GM12878 (cell line): ENCODE data around the gene HEATR1. TPM values are rescaled to one million over a fixed set of nuclear protein-coding genes. Genes with fewer than 3 reads are reported as not detected.

Experiments used
- ATAC-seq: fragments of 200-7000 bp; cut with Tn5 transposase; 3 replicates; pipeline ENCODE4 v1.9.1; 2020; ENCODE audit warnings: mild to moderate bottlenecking, moderate library complexity
- BruUV-seq: library from RNA; stranded (reverse); fragments of 400-500 nt; replicated peaks from 2 replicates; lab custom pipeline; 2021; lab: Mats Ljungman, UMichigan
- CTCF ChIA-PET: fragments of 300-600 bp; sonication (Branson Sonifier 250); formaldehyde crosslinking; extraction: SDS; loops from one replicate; lab custom pipeline; 2021; ENCODE audit warnings: inconsistent platforms; lab: Yijun Ruan, JAX
- POLR2A ChIA-PET: fragments of 350-600 bp; formaldehyde crosslinking; extraction: SDS; loops from one replicate; lab custom pipeline; 2021; ENCODE audit warnings: inconsistent platforms; lab: Charles Lee
- RAD21 ChIA-PET: fragments of 300-600 bp; sonication (Branson Sonifier 250); formaldehyde crosslinking; loops from one replicate; lab custom pipeline; 2023; ENCODE audit warnings: antibody characterized with exemption; ENCODE audit not compliant: unreplicated experiment; lab: Charles Lee
- SMC1A ChIA-PET: fragments of 300-600 bp; sonication (Branson Sonifier 250); formaldehyde crosslinking; loops from one replicate; lab custom pipeline; 2023; ENCODE audit not compliant: unreplicated experiment, uncharacterized antibody; lab: Charles Lee
- DNase-seq: peaks from one replicate; pipeline ENCODE4 v3.0.0-alpha.2; 2011; ENCODE audit warnings: low read depth, low spot score
- FAIRE-seq: peaks from 3 replicates; lab custom pipeline; 2011; peaks lifted over from hg19 to GRCh38; lab: Jason Lieb, UNC
- H2AFZ ChIP-seq: 2 replicates; pipeline ENCODE4 v1.6.0; 2011; ENCODE audit warnings: low read depth, low read length, control low read depth; ENCODE audit not compliant: control insufficient read depth
- H3K27ac ChIP-seq: 2 replicates; pipeline ENCODE4 v1.5.1; 2011; ENCODE audit warnings: control low read depth; ENCODE audit not compliant: control insufficient read depth, insufficient read depth
- H3K27me3 ChIP-seq, 2 experiments: replicated peaks in 1 of 2; 2 replicates each; pipeline versions ENCODE4 v1.6.0 to v1.6.1; 2011; ENCODE audit warnings: low read length in 1 of 2; ENCODE audit not compliant: control insufficient read depth in 2 of 2, insufficient read depth in 2 of 2
- H3K36me3 ChIP-seq, 2 experiments: 2 replicates each; pipeline ENCODE4 v1.5.1; 2011; ENCODE audit warnings: low read length in 1 of 2; ENCODE audit not compliant: control insufficient read depth in 2 of 2, insufficient read depth in 2 of 2
- H3K4me1 ChIP-seq: 2 replicates; pipeline ENCODE4 v1.6.1; 2011; ENCODE audit warnings: mild to moderate bottlenecking, low read length, moderate library complexity, mixed read lengths; ENCODE audit not compliant: control insufficient read depth, insufficient read depth
- H3K4me2 ChIP-seq: 2 replicates; pipeline ENCODE4 v1.6.0; 2011; ENCODE audit warnings: control low read depth; ENCODE audit not compliant: control insufficient read depth, insufficient read depth
- H3K4me3 ChIP-seq: fragments of 200-600 bp; sonication (generic); 2 replicates; pipeline ENCODE4 v1.5.1; 2016
- H3K79me2 ChIP-seq: 2 replicates; pipeline ENCODE4 v1.6.0; 2011; ENCODE audit warnings: low read length; ENCODE audit not compliant: control insufficient read depth, insufficient read depth
- H3K9ac ChIP-seq: 2 replicates; pipeline ENCODE4 v1.8.0; 2011; ENCODE audit warnings: low read length, control low read depth, mixed read lengths; ENCODE audit not compliant: control insufficient read depth, insufficient read depth
- H3K9me3 ChIP-seq: replicated peaks from 3 replicates; pipeline ENCODE4 v1.5.1; 2011; ENCODE audit warnings: mild to moderate bottlenecking, low read length; ENCODE audit not compliant: control insufficient read depth, insufficient read depth
- H4K20me1 ChIP-seq: 2 replicates; pipeline ENCODE4 v1.6.0; 2011; ENCODE audit not compliant: control insufficient read depth, insufficient read depth
- CBX5 ChIP-seq: sonication (generic); IDR thresholded peaks from 2 replicates; pipeline ENCODE4 v1.6.1; 2016; ENCODE audit warnings: low read depth, moderate library complexity, mild to moderate bottlenecking, inconsistent platforms
- JUNB ChIP-seq: IDR thresholded peaks from 2 replicates; pipeline ENCODE4 v1.6.1; 2016; ENCODE audit warnings: antibody characterized with exemption, mild to moderate bottlenecking
- JUND ChIP-seq: IDR thresholded peaks from 2 replicates; pipeline ENCODE4 v1.6.1; 2012; ENCODE audit warnings: low read depth, mild to moderate bottlenecking, low read length, improper control_type of control experiment, moderate library complexity
- KAT2A ChIP-seq: conservative IDR thresholded peaks from 2 replicates; pipeline ENCODE4 v1.6.1; 2011; ENCODE audit warnings: low read depth, low read length; ENCODE audit not compliant: control insufficient read depth
- MEF2B ChIP-seq: fragments of 450-650 bp; IDR thresholded peaks from 2 replicates; pipeline ENCODE4 v1.6.1; 2018; ENCODE audit warnings: mild to moderate bottlenecking, moderate library complexity; ENCODE audit not compliant: partially characterized antibody, poor library complexity, severe bottlenecking
- MTA2 ChIP-seq: fragments of 450-650 bp; IDR thresholded peaks from 2 replicates; pipeline ENCODE4 v1.6.1; 2016; ENCODE audit warnings: low read depth, mild to moderate bottlenecking, moderate library complexity
- SIX5 ChIP-seq: IDR thresholded peaks from 2 replicates; pipeline ENCODE4 v1.6.1; 2011; ENCODE audit warnings: mild to moderate bottlenecking, low read depth, low read length, moderate library complexity; ENCODE audit not compliant: severe bottlenecking
- STAT3 ChIP-seq: IDR thresholded peaks from 2 replicates; pipeline ENCODE4 v1.6.1; 2011; ENCODE audit warnings: low read depth, low read length, improper control_type of control experiment
- TARDBP ChIP-seq: IDR thresholded peaks from 2 replicates; pipeline ENCODE4 v1.6.1; 2016; ENCODE audit warnings: borderline replicate concordance
- in situ Hi-C: fragments of 300-500 bp; cut with MboI; formaldehyde crosslinking; loops from 9 replicates; pipeline ENCODE4 v1.14.3; 2018; ENCODE audit warnings: mixed read lengths
- intact Hi-C: fragments of 100-400 bp; cut with micrococcal nuclease; formaldehyde crosslinking; loops from one replicate; pipeline ENCODE4 v1.14.2; 2022; ENCODE audit not compliant: unreplicated experiment
- polyA plus RNA-seq, 11 experiments: library from polyadenylated mRNA; depleted of rRNA in 4 of 11; unstranded in 6 of 11; stranded (reverse) in 5 of 11; fragments of >200 nt; fragmentation: Nextera tagmentation in 4 of 11; fragmentation: Illumina TruSeq in 1 of 11; extraction: Ambion mirVana in 4 of 11; extraction: Trizol in 1 of 11; gene quantifications; 1 replicate in 1 of 11; 2 replicates in 10 of 11; pipeline versions ENCODE4 v1.2.1 to v1.2.3, GENCODE V29; 2011 to 2016; ENCODE audit warnings: inconsistent platforms in 2 of 11, missing spikeins in 2 of 11, low read depth in 1 of 11
- total RNA-seq, 4 experiments: library from RNA; depleted of rRNA in 3 of 4; stranded (reverse); fragments of >200 nt in 3 of 4; fragmentation: Illumina TruSeq in 1 of 4; extraction: Trizol in 1 of 4; gene quantifications; 2 replicates each; pipeline versions ENCODE4 v1.2.1 to v1.2.3, GENCODE V29; 2013 to 2021
- TF ChIP-seq, protein P1 (sequence below): IDR thresholded peaks from 2 replicates; pipeline ENCODE4 v1.6.1; 2011; ENCODE audit warnings: borderline replicate concordance, low read depth, mild to moderate bottlenecking, moderate library complexity, mixed read lengths, low read length; ENCODE audit not compliant: insufficient read depth; ENCODE audit errors: extremely low read length
- TF ChIP-seq, protein P2 (sequence below): fragments of 150-350 bp; IDR thresholded peaks from 2 replicates; pipeline ENCODE4 v1.6.1; 2014; ENCODE audit warnings: mild to moderate bottlenecking, low read depth, low read length
- TF ChIP-seq, protein P3 (sequence below): fragments of 450-650 bp; IDR thresholded peaks from 2 replicates; pipeline ENCODE4 v1.6.1; 2017; ENCODE audit warnings: antibody characterized with exemption, mild to moderate bottlenecking, moderate library complexity

Gene HEATR1
- total and polyA plus RNA-seq, 10 of the 15 experiments (the other 5 are each of a cell fraction or from before 2014, with no cell fraction given) = 8.6 to 72.3 (median 41.9) TPM

DNA sequence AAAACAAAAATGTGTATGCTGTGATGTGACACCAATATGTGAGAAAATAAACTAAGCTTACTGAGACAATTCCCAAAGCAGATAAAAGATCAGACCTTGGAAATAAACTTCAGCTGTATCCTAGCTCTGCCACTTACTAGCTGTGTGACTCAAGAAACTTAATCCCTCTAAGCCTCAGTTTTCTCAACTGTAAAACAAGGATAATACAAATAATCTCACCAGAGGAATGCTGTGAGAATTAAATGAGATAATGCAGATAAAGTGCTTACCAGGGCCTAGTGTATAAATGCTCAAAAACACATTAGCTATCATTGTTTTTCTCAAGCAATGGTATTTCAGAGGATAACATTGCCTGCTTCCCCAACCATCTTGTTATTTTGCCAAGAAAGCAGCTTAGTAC, 2.1 kb downstream of the HEATR1 start:
- Histone ChIP-seq H4K20me1 (no peaks in the 10 kb centered on the region), H2AFZ (no peak overlapping the region), H3K4me3 (no peak overlapping the region), H3K4me2 (peak overlapping the region; percentile 22; the same call in 1 of the 2 replicates), H3K9ac (no peak overlapping the region), H3K27me3 (no peaks in the 10 kb centered on the region), H3K79me2 (peaks cover 23% of the 10 kb centered on the region), H3K9me3 (no peaks in the 10 kb centered on the region), H3K27ac (no peak overlapping the region), H3K4me1 (no peaks in the 10 kb centered on the region), H3K36me3 (peaks cover 0 to 6% of the 10 kb centered on the region in 2 experiments; a peak in 3 of 4 replicates)
- TF ChIP-seq MEF2B = no peak
- no peak for TF ChIP-seq JUNB
- TF ChIP-seq, protein P1, sequence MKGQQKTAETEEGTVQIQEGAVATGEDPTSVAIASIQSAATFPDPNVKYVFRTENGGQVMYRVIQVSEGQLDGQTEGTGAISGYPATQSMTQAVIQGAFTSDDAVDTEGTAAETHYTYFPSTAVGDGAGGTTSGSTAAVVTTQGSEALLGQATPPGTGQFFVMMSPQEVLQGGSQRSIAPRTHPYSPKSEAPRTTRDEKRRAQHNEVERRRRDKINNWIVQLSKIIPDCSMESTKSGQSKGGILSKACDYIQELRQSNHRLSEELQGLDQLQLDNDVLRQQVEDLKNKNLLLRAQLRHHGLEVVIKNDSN = no peak
- TF ChIP-seq, protein P2, sequence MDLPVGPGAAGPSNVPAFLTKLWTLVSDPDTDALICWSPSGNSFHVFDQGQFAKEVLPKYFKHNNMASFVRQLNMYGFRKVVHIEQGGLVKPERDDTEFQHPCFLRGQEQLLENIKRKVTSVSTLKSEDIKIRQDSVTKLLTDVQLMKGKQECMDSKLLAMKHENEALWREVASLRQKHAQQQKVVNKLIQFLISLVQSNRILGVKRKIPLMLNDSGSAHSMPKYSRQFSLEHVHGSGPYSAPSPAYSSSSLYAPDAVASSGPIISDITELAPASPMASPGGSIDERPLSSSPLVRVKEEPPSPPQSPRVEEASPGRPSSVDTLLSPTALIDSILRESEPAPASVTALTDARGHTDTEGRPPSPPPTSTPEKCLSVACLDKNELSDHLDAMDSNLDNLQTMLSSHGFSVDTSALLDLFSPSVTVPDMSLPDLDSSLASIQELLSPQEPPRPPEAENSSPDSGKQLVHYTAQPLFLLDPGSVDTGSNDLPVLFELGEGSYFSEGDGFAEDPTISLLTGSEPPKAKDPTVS = no peak
- TF ChIP-seq, protein P3, sequence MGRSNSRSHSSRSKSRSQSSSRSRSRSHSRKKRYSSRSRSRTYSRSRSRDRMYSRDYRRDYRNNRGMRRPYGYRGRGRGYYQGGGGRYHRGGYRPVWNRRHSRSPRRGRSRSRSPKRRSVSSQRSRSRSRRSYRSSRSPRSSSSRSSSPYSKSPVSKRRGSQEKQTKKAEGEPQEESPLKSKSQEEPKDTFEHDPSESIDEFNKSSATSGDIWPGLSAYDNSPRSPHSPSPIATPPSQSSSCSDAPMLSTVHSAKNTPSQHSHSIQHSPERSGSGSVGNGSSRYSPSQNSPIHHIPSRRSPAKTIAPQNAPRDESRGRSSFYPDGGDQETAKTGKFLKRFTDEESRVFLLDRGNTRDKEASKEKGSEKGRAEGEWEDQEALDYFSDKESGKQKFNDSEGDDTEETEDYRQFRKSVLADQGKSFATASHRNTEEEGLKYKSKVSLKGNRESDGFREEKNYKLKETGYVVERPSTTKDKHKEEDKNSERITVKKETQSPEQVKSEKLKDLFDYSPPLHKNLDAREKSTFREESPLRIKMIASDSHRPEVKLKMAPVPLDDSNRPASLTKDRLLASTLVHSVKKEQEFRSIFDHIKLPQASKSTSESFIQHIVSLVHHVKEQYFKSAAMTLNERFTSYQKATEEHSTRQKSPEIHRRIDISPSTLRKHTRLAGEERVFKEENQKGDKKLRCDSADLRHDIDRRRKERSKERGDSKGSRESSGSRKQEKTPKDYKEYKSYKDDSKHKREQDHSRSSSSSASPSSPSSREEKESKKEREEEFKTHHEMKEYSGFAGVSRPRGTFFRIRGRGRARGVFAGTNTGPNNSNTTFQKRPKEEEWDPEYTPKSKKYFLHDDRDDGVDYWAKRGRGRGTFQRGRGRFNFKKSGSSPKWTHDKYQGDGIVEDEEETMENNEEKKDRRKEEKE = no peak
- TF ChIP-seq MTA2 = no peak
- no peak for TF ChIP-seq JUND
- no peak for TF ChIP-seq STAT3
- TF ChIP-seq TARDBP = no peak
- TF ChIP-seq SIX5 = no peak
- TF ChIP-seq KAT2A = no peak
- TF ChIP-seq CBX5 = no peak
- ChIA-PET RAD21 (no interaction called here), CTCF (interaction anchor here (0.9 to 1.2 kb wide), 2 partner anchors 8 to 51 kb away, joined by 3 to 4 read pairs; no protein-coding TSS in a partner anchor), POLR2A (interaction anchor here (0.7 kb wide), 2 partner anchors 8 to 158 kb away, joined by 3 read pairs; no protein-coding TSS in a partner anchor), SMC1A (interaction anchor here (0.5 to 0.6 kb wide), 2 partner anchors 8 to 67 kb away, joined by 3 read pairs; no protein-coding TSS in a partner anchor)
- ATAC-seq (no peak), DNase-seq (no peak), FAIRE-seq (no peak)
- BruUV-seq = no TSS peak
- in situ Hi-C loops = loop anchor here (10.0 kb wide), 2 partner anchors 263 to 963 kb away; no protein-coding TSS in a partner anchor
- intact Hi-C loops = loop anchor here (5.0 kb wide), 1 partner anchor 265 kb away; no protein-coding TSS in a partner anchor
